Measurements from ENCODE around the gene BAK1.

BAK1 gene

GRCh38 chr6:33592595-33593413 is 12.7 kb upstream of the BAK1 start:
- peak overlapping the region; percentile 51 for H3K4me3 ChIP-seq (ENCODE audit: low read depth, low read length)
- peak overlapping the region; percentile 32 for H3K9ac ChIP-seq (ENCODE audit: low read length)

GRCh38 chr6:33592280-33592594 is 12.2 kb upstream of the BAK1 start:
- Histone ChIP-seq H3K27me3 (ENCODE audit: control insufficient read depth, insufficient read depth, low read length) (no peaks in the 10 kb centered on the region), H3K9ac (ENCODE audit: low read length) (no peak overlapping the region), H3K9me3 (ENCODE audit: control insufficient read depth, insufficient read depth, low read depth, low read length) (no peaks in the 10 kb centered on the region), H3K36me3 (ENCODE audit: control insufficient read depth, insufficient read depth, low read length) (no peaks in the 10 kb centered on the region), H3K4me3 (ENCODE audit: low read depth, low read length) (no peak overlapping the region), H3K27ac (ENCODE audit: low read depth, low read length) (no peak overlapping the region), H3K4me1 (ENCODE audit: control insufficient read depth, insufficient read depth, low read length) (peaks cover 33% of the 10 kb centered on the region)

More at GRCh38 chr6:33592595-33593413, 12.7 kb upstream of the BAK1 start:
- H3K27me3 ChIP-seq (ENCODE audit: control insufficient read depth, insufficient read depth, low read length) = no peaks in the 10 kb centered on the region
- H3K27ac ChIP-seq (ENCODE audit: low read depth, low read length) = no peak overlapping the region
- H3K9me3 ChIP-seq (ENCODE audit: control insufficient read depth, insufficient read depth, low read depth, low read length) = no peaks in the 10 kb centered on the region
- H3K4me1 ChIP-seq (ENCODE audit: control insufficient read depth, insufficient read depth, low read length) = peaks cover 33% of the 10 kb centered on the region
- no peaks in the 10 kb centered on the region for H3K36me3 ChIP-seq (ENCODE audit: control insufficient read depth, insufficient read depth, low read length)

GRCh38 chr6:33591424-33592032 is 11.5 kb upstream of the BAK1 start:
- H3K9ac ChIP-seq (ENCODE audit: low read length) = peak overlapping the region; percentile 75
- H3K9me3 ChIP-seq (ENCODE audit: control insufficient read depth, insufficient read depth, low read depth, low read length) = no peaks in the 10 kb centered on the region
- H3K36me3 ChIP-seq (ENCODE audit: control insufficient read depth, insufficient read depth, low read length) = no peaks in the 10 kb centered on the region
- no peak overlapping the region for H3K27ac ChIP-seq (ENCODE audit: low read depth, low read length)
- peaks cover 33% of the 10 kb centered on the region for H3K4me1 ChIP-seq (ENCODE audit: control insufficient read depth, insufficient read depth, low read length)
- H3K4me3 ChIP-seq (ENCODE audit: low read depth, low read length) = no peak overlapping the region
- H3K27me3 ChIP-seq (ENCODE audit: control insufficient read depth, insufficient read depth, low read length) = no peaks in the 10 kb centered on the region

GRCh38 chr6:33590531-33591198 is 10.6 kb upstream of the BAK1 start:
- H3K4me1 ChIP-seq (ENCODE audit: control insufficient read depth, insufficient read depth, low read length) = peaks cover 37% of the 10 kb centered on the region
- H3K9ac ChIP-seq (ENCODE audit: low read length) = peak overlapping the region; percentile 75
- peak overlapping the region; percentile 81; the same call in 1 of the 2 replicates for H3K27ac ChIP-seq (ENCODE audit: low read depth, low read length)
- H3K36me3 ChIP-seq (ENCODE audit: control insufficient read depth, insufficient read depth, low read length) = no peaks in the 10 kb centered on the region
- H3K4me3 ChIP-seq (ENCODE audit: low read depth, low read length) = no peak overlapping the region
- H3K9me3 ChIP-seq (ENCODE audit: control insufficient read depth, insufficient read depth, low read depth, low read length) = no peaks in the 10 kb centered on the region
- H3K27me3 ChIP-seq (ENCODE audit: control insufficient read depth, insufficient read depth, low read length) = no peaks in the 10 kb centered on the region

- peak overlapping the region; percentile 81 for H3K27ac ChIP-seq (ENCODE audit: low read depth, low read length)
- no peak overlapping the region; the same call in 1 of the 2 replicates for H3K4me3 ChIP-seq (ENCODE audit: low read depth, low read length)
- H3K36me3 ChIP-seq (ENCODE audit: control insufficient read depth, insufficient read depth, low read length) = no peaks in the 10 kb centered on the region
- H3K4me1 ChIP-seq (ENCODE audit: control insufficient read depth, insufficient read depth, low read length) = peaks cover 33% of the 10 kb centered on the region
- no peaks in the 10 kb centered on the region for H3K27me3 ChIP-seq (ENCODE audit: control insufficient read depth, insufficient read depth, low read length)
- peak overlapping the region; percentile 76 for H3K9ac ChIP-seq (ENCODE audit: low read length)
- H3K9me3 ChIP-seq (ENCODE audit: control insufficient read depth, insufficient read depth, low read depth, low read length) = no peaks in the 10 kb centered on the region
Measured at GRCh38 chr6:33589731-33590530, 9.9 kb upstream of the BAK1 start.

GRCh38 chr6:33589392-33589730 is 9.3 kb upstream of the BAK1 start:
- Histone ChIP-seq H3K4me3 (ENCODE audit: low read depth, low read length) (no peak overlapping the region), H3K27ac (ENCODE audit: low read depth, low read length) (no peak overlapping the region), H3K4me1 (ENCODE audit: control insufficient read depth, insufficient read depth, low read length) (peaks cover 33% of the 10 kb centered on the region), H3K27me3 (ENCODE audit: control insufficient read depth, insufficient read depth, low read length) (no peaks in the 10 kb centered on the region), H3K9ac (ENCODE audit: low read length) (no peak overlapping the region), H3K36me3 (ENCODE audit: control insufficient read depth, insufficient read depth, low read length) (no peaks in the 10 kb centered on the region), H3K9me3 (ENCODE audit: control insufficient read depth, insufficient read depth, low read depth, low read length) (no peaks in the 10 kb centered on the region)

GRCh38 chr6:33588894-33589293 is 8.8 kb upstream of the BAK1 start:
- Histone ChIP-seq H3K27me3 (ENCODE audit: control insufficient read depth, insufficient read depth, low read length) (no peaks in the 10 kb centered on the region), H3K9me3 (ENCODE audit: control insufficient read depth, insufficient read depth, low read depth, low read length) (no peaks in the 10 kb centered on the region), H3K4me3 (ENCODE audit: low read depth, low read length) (no peak overlapping the region), H3K36me3 (ENCODE audit: control insufficient read depth, insufficient read depth, low read length) (no peaks in the 10 kb centered on the region), H3K4me1 (ENCODE audit: control insufficient read depth, insufficient read depth, low read length) (peaks cover 33% of the 10 kb centered on the region), H3K9ac (ENCODE audit: low read length) (no peak overlapping the region), H3K27ac (ENCODE audit: low read depth, low read length) (no peak overlapping the region)

- Histone ChIP-seq H3K4me1 (ENCODE audit: control insufficient read depth, insufficient read depth, low read length) (peaks cover 33% of the 10 kb centered on the region), H3K4me3 (ENCODE audit: low read depth, low read length) (no peak overlapping the region), H3K27me3 (ENCODE audit: control insufficient read depth, insufficient read depth, low read length) (no peaks in the 10 kb centered on the region), H3K36me3 (ENCODE audit: control insufficient read depth, insufficient read depth, low read length) (no peaks in the 10 kb centered on the region), H3K9ac (ENCODE audit: low read length) (no peak overlapping the region), H3K27ac (ENCODE audit: low read depth, low read length) (no peak overlapping the region), H3K9me3 (ENCODE audit: control insufficient read depth, insufficient read depth, low read depth, low read length) (no peaks in the 10 kb centered on the region)
Measured at GRCh38 chr6:33587529-33587928, 7.5 kb upstream of the BAK1 start.

- H3K27me3 ChIP-seq (ENCODE audit: control insufficient read depth, insufficient read depth, low read length) = no peaks in the 10 kb centered on the region
Measured at GRCh38 chr6:33586108-33586640, 6.1 kb upstream of the BAK1 start.

GRCh38 chr6:33585403-33586107 is 5.5 kb upstream of the BAK1 start:
- Histone ChIP-seq H3K4me3 (ENCODE audit: low read depth, low read length) (no peak overlapping the region), H3K9me3 (ENCODE audit: control insufficient read depth, insufficient read depth, low read depth, low read length) (no peaks in the 10 kb centered on the region), H3K27ac (ENCODE audit: low read depth, low read length) (no peak overlapping the region), H3K27me3 (ENCODE audit: control insufficient read depth, insufficient read depth, low read length) (no peaks in the 10 kb centered on the region), H3K4me1 (ENCODE audit: control insufficient read depth, insufficient read depth, low read length) (peaks cover 21% of the 10 kb centered on the region), H3K36me3 (ENCODE audit: control insufficient read depth, insufficient read depth, low read length) (no peaks in the 10 kb centered on the region), H3K9ac (ENCODE audit: low read length) (no peak overlapping the region)

More at GRCh38 chr6:33586108-33586640, 6.1 kb upstream of the BAK1 start:
- Histone ChIP-seq H3K27ac (ENCODE audit: low read depth, low read length) (no peak overlapping the region), H3K4me1 (ENCODE audit: control insufficient read depth, insufficient read depth, low read length) (peaks cover 27% of the 10 kb centered on the region), H3K9ac (ENCODE audit: low read length) (no peak overlapping the region), H3K36me3 (ENCODE audit: control insufficient read depth, insufficient read depth, low read length) (no peaks in the 10 kb centered on the region), H3K4me3 (ENCODE audit: low read depth, low read length) (no peak overlapping the region), H3K9me3 (ENCODE audit: control insufficient read depth, insufficient read depth, low read depth, low read length) (no peaks in the 10 kb centered on the region)

All from HUES6 (cell line).